Erythroblast (primary cell): ENCODE measurements around the gene NDUFC2.
"Not testable (repeated sequence)": the region's sequence is repeated elsewhere in the genome, so short reads cannot be mapped to it uniquely, and the experiment has no call there.

ENCODE experiments used
- DNase-seq, 2 experiments: peaks; one replicate each; lab custom pipeline; 2025; lab: John Stamatoyannopoulos, UW
- GATA1 ChIP-seq: IDR thresholded peaks from 2 replicates; pipeline ENCODE4 v1.6.1; 2011; ENCODE audit warnings: low read depth, mild to moderate bottlenecking, control low read depth, low read length, moderate library complexity
- POLR2A ChIP-seq: IDR thresholded peaks from 2 replicates; pipeline ENCODE4 v1.6.1; 2011; ENCODE audit warnings: mild to moderate bottlenecking, low read length

Gene NDUFC2

DNA sequence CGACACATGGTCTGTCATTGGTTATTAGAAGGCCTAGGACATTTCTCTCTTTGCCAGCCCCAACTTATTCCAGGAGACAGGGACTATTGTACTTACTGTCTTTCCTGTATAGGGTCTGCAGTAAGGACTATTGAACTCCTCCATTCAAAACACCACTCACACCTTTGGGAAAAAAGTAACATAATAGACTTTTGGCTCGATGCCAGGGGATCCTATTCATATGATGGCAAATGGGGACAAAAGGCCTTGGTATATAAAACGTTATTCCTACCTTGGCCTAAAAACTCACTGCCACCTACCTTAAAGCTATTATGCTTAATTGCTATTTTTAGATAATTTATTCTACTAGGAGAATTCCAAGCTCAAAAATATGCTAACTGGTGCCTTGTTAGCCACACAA, 6.3 kb upstream of the NDUFC2 start:
- TF ChIP-seq GATA1 (no peak), POLR2A (no peak)

DNA sequence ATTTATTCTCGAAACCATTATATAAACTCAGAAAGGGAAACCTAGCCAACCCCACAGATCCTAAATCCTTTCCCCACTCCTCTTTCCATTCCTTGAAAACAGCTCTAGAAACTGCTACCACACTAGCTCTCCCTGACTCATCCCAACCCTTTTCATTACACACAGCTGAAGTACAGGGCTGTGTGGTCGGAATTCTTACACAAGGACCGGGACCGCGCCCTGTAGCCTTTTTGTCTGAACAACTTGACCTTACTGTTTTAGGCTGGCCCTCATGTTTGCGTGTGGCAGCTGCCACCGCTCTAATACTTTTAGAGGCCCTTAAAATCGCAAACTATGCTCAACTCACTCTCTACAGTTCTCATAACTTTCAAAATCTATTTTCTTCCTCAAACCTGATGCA, 4.8 kb upstream of the NDUFC2 start:
- DNase-seq, result not testable (repeated sequence)

More for the DNA sequence above, 6.3 kb upstream of the NDUFC2 start:
- peak in 1 of 2 experiments; percentile 6 for DNase-seq

DNA sequence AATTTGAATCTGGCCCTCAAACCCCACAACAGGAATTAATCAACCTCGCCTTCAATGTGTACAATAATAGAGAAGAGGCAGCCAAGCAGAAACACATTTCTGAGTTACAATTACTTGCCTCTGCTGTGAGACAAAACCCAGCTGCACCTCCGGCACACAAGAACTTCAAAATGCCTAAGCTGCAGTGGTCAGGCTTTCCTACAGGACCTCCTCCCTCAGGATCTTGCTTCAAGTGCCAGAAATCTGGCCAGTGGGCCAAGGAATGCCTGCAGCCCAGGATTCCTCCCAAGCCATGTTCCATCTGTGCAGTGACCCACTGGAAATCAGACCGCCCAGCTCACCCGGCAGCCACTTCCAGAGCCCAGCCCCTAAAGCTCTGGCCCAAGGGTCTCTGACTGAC, 3.4 kb upstream of the NDUFC2 start:
- no peak for TF ChIP-seq POLR2A
- TF ChIP-seq GATA1, result no peak
- DNase-seq, result no peak

- TF ChIP-seq GATA1 (no peak), POLR2A (no peak)
- no peak for DNase-seq
These were observed 2.5 kb upstream of the NDUFC2 start for GRCh38 chr11:78082146-78082545.

- no peak for TF ChIP-seq POLR2A
- TF ChIP-seq GATA1, result no peak
- DNase-seq, result no peak
These were observed 1.9 kb upstream of the NDUFC2 start for GRCh38 chr11:78081583-78081982.

GRCh38 chr11:78080818-78081495, 1.3 kb upstream of the NDUFC2 start:
- DNase-seq, result peak; percentile 13 to 39
- TF ChIP-seq GATA1, result no peak
- TF ChIP-seq POLR2A, result no peak

DNA sequence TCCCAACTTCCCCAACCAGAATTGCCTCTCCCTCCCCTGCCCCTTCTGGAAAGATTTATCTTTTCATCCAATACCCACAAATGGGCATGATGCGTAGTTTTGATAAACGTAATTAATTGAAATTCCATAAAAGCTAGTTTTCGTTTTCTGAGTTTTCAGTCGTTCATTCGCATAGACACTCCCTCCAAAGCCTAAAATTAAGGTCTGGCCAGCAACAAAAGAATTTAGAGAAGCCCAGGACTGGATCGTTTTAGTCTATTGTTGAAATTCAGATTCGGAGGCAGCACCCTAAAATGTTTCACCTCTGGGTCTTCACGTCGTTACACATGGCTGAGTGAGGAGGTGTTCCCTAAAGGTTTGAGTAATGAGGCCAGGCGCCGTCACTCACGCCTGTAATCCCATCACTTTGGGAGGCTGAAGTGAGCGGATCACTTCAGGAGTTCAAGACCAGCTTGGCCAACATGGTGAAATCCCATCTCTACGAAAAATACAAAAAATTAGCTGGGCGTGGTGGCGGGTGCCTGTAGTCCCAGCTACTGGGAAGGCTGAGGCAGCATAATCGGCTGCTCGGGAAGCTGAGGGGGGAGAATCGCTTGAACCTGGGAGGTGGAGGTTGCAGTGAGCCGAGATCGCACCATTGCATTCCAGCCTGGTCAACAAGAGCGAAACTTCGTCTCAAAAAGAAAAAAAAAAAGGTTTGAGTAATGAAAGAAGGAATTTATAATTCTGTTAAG, 589 bp upstream of the NDUFC2 start:
- no peak for DNase-seq
- TF ChIP-seq POLR2A (no peak), GATA1 (no peak)

GRCh38 chr11:78078218-78079167, 1.2 kb downstream of the NDUFC2 start:
- DNase-seq, result peak; percentile 12 to 14
- no peak for TF ChIP-seq GATA1
- TF ChIP-seq POLR2A, result no peak

GRCh38 chr11:78077592-78077991, 2.1 kb downstream of the NDUFC2 start:
- not testable (repeated sequence) for DNase-seq

GRCh38 chr11:78076733-78077403, 2.8 kb downstream of the NDUFC2 start:
- TF ChIP-seq POLR2A (no peak), GATA1 (no peak)
- DNase-seq, result no peak

DNA sequence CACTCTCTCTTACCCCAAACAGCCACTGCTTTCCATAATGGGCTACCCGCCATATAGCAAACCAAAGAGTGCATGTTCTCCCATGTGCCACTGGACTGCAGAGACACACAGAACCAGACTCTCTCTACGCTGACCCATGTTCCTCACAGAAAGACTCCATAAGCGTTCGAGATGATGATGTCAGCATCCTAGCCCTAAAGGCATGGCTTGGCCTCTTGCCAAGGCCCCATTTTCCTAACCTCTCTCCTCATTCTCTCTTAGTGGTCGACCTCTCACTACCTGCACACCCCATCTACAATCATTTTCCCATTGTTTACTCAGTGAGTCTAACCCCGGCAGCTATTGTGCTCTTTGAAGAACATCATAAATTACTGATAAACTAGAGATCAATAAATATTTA, 4.9 kb downstream of the NDUFC2 start:
- DNase-seq, result peak in 1 of 2 experiments; percentile 11
- TF ChIP-seq GATA1 (no peak), POLR2A (no peak)

- TF ChIP-seq POLR2A, result no peak
- TF ChIP-seq GATA1, result no peak
- DNase-seq, result no peak
These were observed 7.2 kb downstream of the NDUFC2 start for GRCh38 chr11:78072455-78072854.

DNA sequence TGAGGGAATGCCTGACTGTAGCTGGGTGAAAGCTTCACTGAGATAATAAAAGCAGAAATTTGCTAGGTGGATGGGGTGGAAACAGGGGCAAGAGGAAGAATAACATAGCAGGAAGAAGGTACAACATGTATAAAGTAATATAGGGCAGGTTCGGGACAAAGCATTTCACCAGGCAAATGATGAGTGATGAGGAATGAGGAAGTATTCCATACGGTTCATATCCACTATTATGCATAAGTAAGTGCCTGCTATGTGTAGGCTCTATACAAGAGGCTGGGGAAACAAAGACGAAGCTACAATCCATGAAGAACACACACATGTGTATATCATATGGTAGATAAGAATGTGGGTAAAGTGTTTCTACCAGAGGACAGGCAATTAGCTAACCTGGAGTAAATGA, 7.9 kb downstream of the NDUFC2 start:
- TF ChIP-seq GATA1 (no peak), POLR2A (no peak)

More for the DNA sequence above, 7.9 kb downstream of the NDUFC2 start:
- DNase-seq, result no peak
